A172 (cell line): ENCODE results near the gene FAM72B. TPM values are rescaled to one million over a fixed set of nuclear protein-coding genes. Genes with fewer than 3 reads are reported as not detected.
"Not testable (repeated sequence)": the region's sequence is repeated elsewhere in the genome, so short reads cannot be mapped to it uniquely, and the experiment has no call there.

Experiments
- DNase-seq: peaks from one replicate; pipeline ENCODE4 v3.0.0-alpha.2; 2015; ENCODE audit warnings: low spot score
- total RNA-seq: library from RNA; depleted of rRNA; stranded (reverse); fragments of >200 nt; shearing (Covaris generic); gene quantifications from 2 replicates; pipeline ENCODE4 v1.2.3, GENCODE V29; 2014; rRNA removed

Gene FAM72B
- total RNA-seq, 1 experiment from 2014 or later = 7.0 TPM

DNA sequence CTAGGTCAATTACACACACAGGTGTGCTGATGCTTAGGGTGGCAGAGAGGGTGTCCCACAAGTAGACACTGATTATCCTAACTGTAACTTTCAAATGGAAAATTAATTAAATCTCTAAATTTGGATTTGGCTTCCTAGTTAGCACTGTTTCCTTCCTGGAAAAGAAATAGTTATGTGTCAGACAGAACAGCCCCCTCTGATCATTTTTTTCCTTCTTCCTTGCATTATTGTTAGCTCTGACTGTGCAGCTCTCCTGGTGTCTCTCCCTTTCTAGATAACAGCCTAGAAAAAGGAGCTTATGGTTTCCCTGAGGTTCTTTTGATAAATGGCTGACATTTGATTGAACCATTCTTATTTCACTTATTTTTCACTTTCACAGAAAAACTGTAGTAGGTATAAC lies 31.4 kb downstream of the FAM72B start:
- DNase-seq = not testable (repeated sequence)

DNA sequence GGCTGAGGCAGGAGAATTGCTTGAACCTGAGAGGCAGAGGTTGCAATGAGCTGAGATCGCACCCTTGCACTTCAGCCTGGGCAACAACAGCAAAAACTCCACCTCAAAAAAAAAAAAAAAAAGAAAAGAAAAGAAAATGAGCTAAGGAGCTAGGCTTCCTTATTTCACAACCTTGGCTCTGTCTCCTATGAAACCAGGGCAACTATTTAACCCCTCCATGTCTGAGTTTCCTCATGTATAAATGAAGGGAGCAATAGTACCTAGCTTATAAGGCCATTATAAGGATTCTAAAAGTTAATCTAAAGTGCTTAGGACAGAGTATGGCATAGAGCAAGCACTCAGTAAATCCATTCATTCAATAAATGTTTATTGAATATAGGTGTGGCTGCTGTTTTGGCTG lies 32.8 kb downstream of the FAM72B start:
- DNase-seq = not testable (repeated sequence)

DNA sequence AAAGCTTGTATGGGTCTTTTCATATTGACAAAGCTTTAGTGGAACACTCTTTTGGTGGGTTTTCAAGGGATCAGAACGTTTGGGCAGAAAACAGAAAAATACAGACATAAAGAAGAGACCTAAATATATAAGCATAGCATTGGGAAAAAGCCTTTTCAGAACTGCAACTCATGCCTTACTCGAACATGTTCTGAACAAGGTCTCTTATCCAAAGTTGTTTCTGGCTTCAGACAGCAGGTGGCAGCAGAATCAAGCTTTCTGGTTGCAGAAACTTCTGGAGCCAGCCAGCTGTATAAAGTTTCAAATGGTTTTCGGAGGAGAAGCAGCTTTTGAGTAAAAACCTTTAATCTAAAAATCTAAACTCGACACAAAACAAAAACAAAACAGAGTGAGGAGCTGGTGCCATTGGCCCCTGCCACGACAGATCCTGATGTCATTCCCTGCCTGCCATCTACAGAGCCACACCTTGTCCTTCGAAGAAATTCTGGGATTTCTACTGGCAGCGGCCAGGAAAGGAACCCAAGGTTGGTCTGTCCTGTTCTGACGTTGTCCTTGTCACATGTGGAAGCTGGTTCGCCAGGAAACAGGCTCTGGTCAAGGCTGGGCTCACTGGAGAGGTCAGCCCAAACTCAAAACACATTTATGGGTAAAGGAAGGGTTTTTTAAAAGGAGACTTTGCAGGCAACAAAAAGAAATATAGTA lies 35.5 kb downstream of the FAM72B start:
- DNase-seq = not testable (repeated sequence)

- not testable (repeated sequence) for DNase-seq
Observed at GRCh38 chr1:121140393-121140792, 43.7 kb downstream of the FAM72B start.

GRCh38 chr1:121131494-121131893 lies 52.6 kb downstream of the FAM72B start:
- not testable (repeated sequence) for DNase-seq

- DNase-seq = not testable (repeated sequence)
Observed at GRCh38 chr1:121118480-121118824, 65.7 kb downstream of the FAM72B start.

Other genes starting within 250 kb of the FAM72B start
- gene SRGAP2C, start 635 bp upstream of the FAM72B start, total RNA-seq = 11.0 and 18.0 TPM in 2 replicates